ENCODE measurements around the gene SLC2A2.

The SLC2A2 gene

GRCh38 chr3:170992854-170993253 is 33.7 kb downstream of the SLC2A2 start:
- Histone ChIP-seq H3K4me1 (ENCODE audit: control insufficient read depth in 1 of 2, insufficient read depth in 2 of 2, low read length in 2 of 2) (peaks cover 9 to 10% of the 10 kb centered on the region in 2 experiments), H4K91ac (ENCODE audit: low read depth, low read length) (no peak overlapping the region), H3K4me2 (ENCODE audit: low read length) (no peak overlapping the region), H3K9me3 (ENCODE audit: insufficient read depth, low read depth, low read length) (no peaks in the 10 kb centered on the region), H3K18ac (ENCODE audit: low read length) (no peak overlapping the region), H3K36me3 (ENCODE audit: control insufficient read depth in 1 of 2, insufficient read depth in 2 of 2, low read length in 2 of 2) (no peaks in the 10 kb centered on the region), H3K23ac (ENCODE audit: low read length) (no peak overlapping the region), H3K14ac (ENCODE audit: low read length) (no peak overlapping the region), H2AK5ac (ENCODE audit: low read length) (no peak overlapping the region), H2BK5ac (ENCODE audit: low read depth, low read length, poor library complexity) (no peak overlapping the region), H4K12ac (ENCODE audit: low read depth, low read length) (no peak overlapping the region), H2BK12ac (ENCODE audit: low read length) (no peak overlapping the region), H4K8ac (ENCODE audit: low read depth, low read length) (no peak overlapping the region), H3K4me3 (ENCODE audit: low read depth, low read length) (no peak overlapping the region), H3K9ac (ENCODE audit: low read length) (no peak overlapping the region), H3K27me3 (ENCODE audit: insufficient read depth, low read length) (no peaks in the 10 kb centered on the region), H3K27ac (ENCODE audit: low read depth, low read length) (no peak overlapping the region), H3K79me2 (ENCODE audit: control insufficient read depth, insufficient read depth, low read length, poor library complexity) (no peaks in the 10 kb centered on the region), H3K79me1 (ENCODE audit: low read length) (no peaks in the 10 kb centered on the region), H3K4ac (ENCODE audit: low read depth, low read length) (no peak overlapping the region), H2BK120ac (ENCODE audit: insufficient read depth, low read length, poor library complexity) (no peak overlapping the region), H2AFZ (ENCODE audit: insufficient read depth, low read length, poor library complexity) (no peak overlapping the region)
- WGBS (ENCODE audit: extremely low coverage, insufficient coverage, insufficient read length): no CpG with 5 or more reads among the region's 2 CpGs
- no peak for DNase-seq

- Histone ChIP-seq H3K27ac (ENCODE audit: low read depth, low read length) (no peak overlapping the region), H4K8ac (ENCODE audit: low read depth, low read length) (no peak overlapping the region), H2BK120ac (ENCODE audit: insufficient read depth, low read length, poor library complexity) (no peak overlapping the region), H3K79me2 (ENCODE audit: control insufficient read depth, insufficient read depth, low read length, poor library complexity) (no peaks in the 10 kb centered on the region), H3K9me3 (ENCODE audit: insufficient read depth, low read depth, low read length) (no peaks in the 10 kb centered on the region), H4K12ac (ENCODE audit: low read depth, low read length) (no peak overlapping the region), H3K79me1 (ENCODE audit: low read length) (no peaks in the 10 kb centered on the region), H3K18ac (ENCODE audit: low read length) (no peak overlapping the region), H2BK12ac (ENCODE audit: low read length) (no peak overlapping the region), H2AK5ac (ENCODE audit: low read length) (no peak overlapping the region), H3K27me3 (ENCODE audit: insufficient read depth, low read length) (no peaks in the 10 kb centered on the region), H3K4me1 (ENCODE audit: control insufficient read depth in 1 of 2, insufficient read depth in 2 of 2, low read length in 2 of 2) (peaks cover 9 to 10% of the 10 kb centered on the region in 2 experiments), H2AFZ (ENCODE audit: insufficient read depth, low read length, poor library complexity) (no peak overlapping the region), H3K14ac (ENCODE audit: low read length) (no peak overlapping the region), H2BK5ac (ENCODE audit: low read depth, low read length, poor library complexity) (no peak overlapping the region), H3K23ac (ENCODE audit: low read length) (no peak overlapping the region), H3K36me3 (ENCODE audit: control insufficient read depth in 1 of 2, insufficient read depth in 2 of 2, low read length in 2 of 2) (no peaks in the 10 kb centered on the region), H3K4ac (ENCODE audit: low read depth, low read length) (no peak overlapping the region), H3K9ac (ENCODE audit: low read length) (no peak overlapping the region), H3K4me2 (ENCODE audit: low read length) (no peak overlapping the region), H4K91ac (ENCODE audit: low read depth, low read length) (no peak overlapping the region), H3K4me3 (ENCODE audit: low read depth, low read length) (no peak overlapping the region)
- no CpG with 5 or more reads among the region's 2 CpGs for WGBS (ENCODE audit: extremely low coverage, insufficient coverage, insufficient read length)
- no peak for DNase-seq
Measured at GRCh38 chr3:170991664-170992063, 34.9 kb downstream of the SLC2A2 start.

GRCh38 chr3:170989100-170989648 is 37.3 kb downstream of the SLC2A2 start:
- Histone ChIP-seq H4K8ac (ENCODE audit: low read depth, low read length) (no peak overlapping the region), H3K36me3 (ENCODE audit: control insufficient read depth in 1 of 2, insufficient read depth in 2 of 2, low read length in 2 of 2) (no peaks in the 10 kb centered on the region), H2AK5ac (ENCODE audit: low read length) (no peak overlapping the region), H3K23ac (ENCODE audit: low read length) (no peak overlapping the region), H3K79me2 (ENCODE audit: control insufficient read depth, insufficient read depth, low read length, poor library complexity) (no peaks in the 10 kb centered on the region), H3K4ac (ENCODE audit: low read depth, low read length) (no peak overlapping the region), H3K4me3 (ENCODE audit: low read depth, low read length) (no peak overlapping the region), H3K79me1 (ENCODE audit: low read length) (no peaks in the 10 kb centered on the region), H3K9me3 (ENCODE audit: insufficient read depth, low read depth, low read length) (no peaks in the 10 kb centered on the region), H3K4me1 (ENCODE audit: control insufficient read depth in 1 of 2, insufficient read depth in 2 of 2, low read length in 2 of 2) (peaks cover 9 to 10% of the 10 kb centered on the region in 2 experiments), H3K9ac (ENCODE audit: low read length) (no peak overlapping the region), H3K27ac (ENCODE audit: low read depth, low read length) (no peak overlapping the region), H2BK12ac (ENCODE audit: low read length) (no peak overlapping the region), H2AFZ (ENCODE audit: insufficient read depth, low read length, poor library complexity) (no peak overlapping the region), H3K27me3 (ENCODE audit: insufficient read depth, low read length) (no peaks in the 10 kb centered on the region), H3K4me2 (ENCODE audit: low read length) (no peak overlapping the region), H3K14ac (ENCODE audit: low read length) (no peak overlapping the region), H4K12ac (ENCODE audit: low read depth, low read length) (no peak overlapping the region), H3K18ac (ENCODE audit: low read length) (no peak overlapping the region), H4K91ac (ENCODE audit: low read depth, low read length) (peak overlapping the region; percentile 17), H2BK120ac (ENCODE audit: insufficient read depth, low read length, poor library complexity) (no peak overlapping the region), H2BK5ac (ENCODE audit: low read depth, low read length, poor library complexity) (no peak overlapping the region)
- peak in 1 of 2 donors; percentile 15 for DNase-seq
- no CpG with 5 or more reads among the region's 5 CpGs for WGBS (ENCODE audit: extremely low coverage, insufficient coverage, insufficient read length)

GRCh38 chr3:170988378-170988777 is 38.1 kb downstream of the SLC2A2 start:
- H2BK120ac ChIP-seq (ENCODE audit: insufficient read depth, low read length, poor library complexity): no peak overlapping the region
- no peak for DNase-seq
- H3K79me1 ChIP-seq (ENCODE audit: low read length): no peaks in the 10 kb centered on the region
- H2AFZ ChIP-seq (ENCODE audit: insufficient read depth, low read length, poor library complexity): no peak overlapping the region
- no peaks in the 10 kb centered on the region for H3K9me3 ChIP-seq (ENCODE audit: insufficient read depth, low read depth, low read length)
- no peaks in the 10 kb centered on the region for H3K79me2 ChIP-seq (ENCODE audit: control insufficient read depth, insufficient read depth, low read length, poor library complexity)
- no peak overlapping the region for H3K4me2 ChIP-seq (ENCODE audit: low read length)
- H3K18ac ChIP-seq (ENCODE audit: low read length): no peak overlapping the region
- no peaks in the 10 kb centered on the region for H3K27me3 ChIP-seq (ENCODE audit: insufficient read depth, low read length)
- H4K12ac ChIP-seq (ENCODE audit: low read depth, low read length): no peak overlapping the region
- no peak overlapping the region for H3K4me3 ChIP-seq (ENCODE audit: low read depth, low read length)
- H2BK5ac ChIP-seq (ENCODE audit: low read depth, low read length, poor library complexity): no peak overlapping the region
- no peak overlapping the region for H3K27ac ChIP-seq (ENCODE audit: low read depth, low read length)
- no peak overlapping the region for H2BK12ac ChIP-seq (ENCODE audit: low read length)
- H3K14ac ChIP-seq (ENCODE audit: low read length): no peak overlapping the region
- no peak overlapping the region for H4K91ac ChIP-seq (ENCODE audit: low read depth, low read length)
- H3K23ac ChIP-seq (ENCODE audit: low read length): no peak overlapping the region
- WGBS (ENCODE audit: extremely low coverage, insufficient coverage, insufficient read length): no CpG with 5 or more reads among the region's 3 CpGs
- H3K4ac ChIP-seq (ENCODE audit: low read depth, low read length): no peak overlapping the region
- H3K9ac ChIP-seq (ENCODE audit: low read length): no peak overlapping the region
- H3K4me1 ChIP-seq (ENCODE audit: control insufficient read depth in 1 of 2, insufficient read depth in 2 of 2, low read length in 2 of 2): peaks cover 9 to 10% of the 10 kb centered on the region in 2 experiments
- H2AK5ac ChIP-seq (ENCODE audit: low read length): no peak overlapping the region
- no peak overlapping the region for H4K8ac ChIP-seq (ENCODE audit: low read depth, low read length)
- no peaks in the 10 kb centered on the region for H3K36me3 ChIP-seq (ENCODE audit: control insufficient read depth in 1 of 2, insufficient read depth in 2 of 2, low read length in 2 of 2)

Measured in trophoblast cell (in vitro differentiated cells and primary cell).